Endothelial cell of umbilical vein (primary cell): ENCODE data around the gene MBD6. TPM values are rescaled to one million over a fixed set of nuclear protein-coding genes. Genes with fewer than 3 reads are reported as not detected.
A peak's percentile ranks its signal among the peaks of the same experiment; 100 is the strongest.

Source experiments
- BruUV-seq: library from RNA; stranded (reverse); fragments of 400-500 nt; replicated peaks from 2 replicates; lab custom pipeline; 2021; lab: Mats Ljungman, UMichigan
- CTCF ChIA-PET: fragments of 300-600, 350-600 bp; sonication (Branson Sonifier 250); formaldehyde crosslinking; loops from one replicate; lab custom pipeline; 2021; ENCODE audit warnings: antibody characterized with exemption, inconsistent platforms; lab: Charles Lee
- POLR2A ChIA-PET: fragments of 300-600, 350-600 bp; sonication (Branson Sonifier 250); formaldehyde crosslinking; loops from one replicate; lab custom pipeline; 2021; ENCODE audit warnings: antibody characterized with exemption, inconsistent platforms; lab: Charles Lee
- DNase-seq: peaks from one replicate; pipeline ENCODE4 v3.0.0-alpha.2; 2011; ENCODE audit warnings: low read depth, low spot score
- FAIRE-seq: peaks from 2 replicates; lab custom pipeline; 2011; peaks lifted over from hg19 to GRCh38; lab: Jason Lieb, UNC
- H2AFZ ChIP-seq: 2 replicates; pipeline ENCODE4 v1.6.0; 2012; ENCODE audit warnings: low read depth, low read length, control low read depth, inconsistent platforms
- H3K27ac ChIP-seq: 2 replicates; pipeline ENCODE4 v1.5.1; 2011; ENCODE audit warnings: low read depth, mild to moderate bottlenecking, control low read depth, low read length, moderate library complexity; ENCODE audit not compliant: insufficient read depth
- H3K27me3 ChIP-seq, 2 experiments: 2 replicates each; pipeline versions ENCODE4 v1.6.0 to v1.6.1; 2011; ENCODE audit warnings: low read length in 2 of 2, mixed read lengths in 1 of 2; ENCODE audit not compliant: control insufficient read depth in 2 of 2, insufficient read depth in 2 of 2
- H3K36me3 ChIP-seq, 2 experiments: 2 replicates in 1 of 2; 3 replicates in 1 of 2; pipeline ENCODE4 v1.5.1; 2011; ENCODE audit warnings: low read length in 2 of 2, mild to moderate bottlenecking in 1 of 2, moderate library complexity in 1 of 2; ENCODE audit not compliant: control insufficient read depth in 2 of 2, insufficient read depth in 2 of 2; ENCODE audit errors: extremely low read depth in 1 of 2
- H3K4me1 ChIP-seq: 3 replicates; pipeline ENCODE4 v1.5.1; 2011; ENCODE audit warnings: mild to moderate bottlenecking, low read length; ENCODE audit not compliant: control insufficient read depth, insufficient read depth; ENCODE audit errors: extremely low read depth
- H3K4me2 ChIP-seq: 2 replicates; pipeline ENCODE4 v1.6.1; 2011; ENCODE audit warnings: low read length, control low read depth, mixed read lengths; ENCODE audit not compliant: insufficient read depth
- H3K4me3 ChIP-seq, 3 experiments: fragments of 200-600 bp in 1 of 3; sonication (generic), shearing (Covaris generic) in 1 of 3; replicated peaks in 1 of 3; 2 replicates each; pipeline ENCODE4 v1.5.1; 2011 to 2016; ENCODE audit warnings: control low read depth in 3 of 3, low read length in 3 of 3, mild to moderate bottlenecking in 2 of 3, inconsistent platforms in 1 of 3, low read depth in 1 of 3, moderate library complexity in 1 of 3; ENCODE audit not compliant: insufficient read depth in 1 of 3
- H3K79me2 ChIP-seq: 2 replicates; pipeline ENCODE4 v1.6.0; 2012; ENCODE audit warnings: low read length, inconsistent platforms; ENCODE audit not compliant: control insufficient read depth, insufficient read depth
- H3K9ac ChIP-seq: replicated peaks from 2 replicates; pipeline ENCODE3; 2011; ENCODE audit warnings: low read length, control low read depth; ENCODE audit not compliant: insufficient read depth; ENCODE audit errors: extremely low read depth
- H3K9me1 ChIP-seq: replicated peaks from 3 replicates; pipeline ENCODE4 v1.6.0; 2011; ENCODE audit warnings: mild to moderate bottlenecking, low read length; ENCODE audit not compliant: control insufficient read depth, insufficient read depth; ENCODE audit errors: extremely low read depth
- H3K9me3 ChIP-seq: replicated peaks from 2 replicates; pipeline ENCODE4 v1.5.1; 2012; ENCODE audit warnings: low read length, inconsistent platforms; ENCODE audit not compliant: control insufficient read depth, insufficient read depth
- H4K20me1 ChIP-seq: replicated peaks from 2 replicates; pipeline ENCODE3; 2011; ENCODE audit warnings: mild to moderate bottlenecking, low read length; ENCODE audit not compliant: control insufficient read depth, insufficient read depth; ENCODE audit errors: extremely low read depth
- FOS ChIP-seq: IDR thresholded peaks from 2 replicates; pipeline ENCODE4 v1.6.1; 2011; ENCODE audit warnings: mild to moderate bottlenecking, low read length, moderate library complexity, borderline replicate concordance; ENCODE audit not compliant: insufficient read depth
- MYC ChIP-seq: IDR thresholded peaks from one replicate; pipeline ENCODE4 v1.6.1; 2011; ENCODE audit warnings: mild to moderate bottlenecking, low read depth, low read length
- POLR2AphosphoS5 ChIP-seq: IDR thresholded peaks from 2 replicates; pipeline ENCODE4 v1.6.1; 2012; ENCODE audit warnings: low read depth, mild to moderate bottlenecking, control low read depth, low read length, moderate library complexity; ENCODE audit not compliant: insufficient read depth
- dilution Hi-C: fragments of 300-500 bp; cut with MboI; formaldehyde crosslinking; loops from one replicate; pipeline ENCODE4 v1.15.0; 2019; ENCODE audit warnings: low sequenced_read_pairs; ENCODE audit not compliant: extremely low pct_ligation_motif_present
- intact Hi-C: fragments of 100-400 bp; cut with micrococcal nuclease; formaldehyde crosslinking; loops from one replicate; pipeline ENCODE4 v1.10.0; 2022
- polyA plus RNA-seq, 4 experiments: library from polyadenylated mRNA; depleted of rRNA in 3 of 4; stranded (reverse) in 3 of 4; unstranded in 1 of 4; fragments of >200 nt; gene quantifications; 2 replicates each; pipeline versions ENCODE4 v1.2.1 to v1.2.3, GENCODE V29; 2011 to 2012; ENCODE audit warnings: missing spikeins in 1 of 4
- total RNA-seq: library from RNA; stranded (reverse); gene quantifications from 2 replicates; pipeline ENCODE4 v1.2.3, GENCODE V29; 2021
- TF ChIP-seq, protein P1 (sequence below): IDR thresholded peaks from 2 replicates; pipeline ENCODE4 v1.6.1; 2011; ENCODE audit not compliant: insufficient read depth, insufficient read length
- TF ChIP-seq, protein P2 (sequence below), 2 donors: IDR thresholded peaks; 1 replicate in 1 of 2; 2 replicates in 1 of 2; pipeline ENCODE4 v1.5.1; 2011; ENCODE audit warnings: low read length in 2 of 2, mild to moderate bottlenecking in 2 of 2, moderate library complexity in 2 of 2, control low read depth in 1 of 2, inconsistent platforms in 1 of 2, low read depth in 1 of 2; ENCODE audit not compliant: insufficient read depth in 1 of 2; ENCODE audit errors: extremely low read depth in 1 of 2

Gene MBD6
- total and polyA plus RNA-seq, 2 donors (not counting 3 experiments of a cell fraction or from before 2014, with no cell fraction given): 10.6 to 95.2 TPM

DNA sequence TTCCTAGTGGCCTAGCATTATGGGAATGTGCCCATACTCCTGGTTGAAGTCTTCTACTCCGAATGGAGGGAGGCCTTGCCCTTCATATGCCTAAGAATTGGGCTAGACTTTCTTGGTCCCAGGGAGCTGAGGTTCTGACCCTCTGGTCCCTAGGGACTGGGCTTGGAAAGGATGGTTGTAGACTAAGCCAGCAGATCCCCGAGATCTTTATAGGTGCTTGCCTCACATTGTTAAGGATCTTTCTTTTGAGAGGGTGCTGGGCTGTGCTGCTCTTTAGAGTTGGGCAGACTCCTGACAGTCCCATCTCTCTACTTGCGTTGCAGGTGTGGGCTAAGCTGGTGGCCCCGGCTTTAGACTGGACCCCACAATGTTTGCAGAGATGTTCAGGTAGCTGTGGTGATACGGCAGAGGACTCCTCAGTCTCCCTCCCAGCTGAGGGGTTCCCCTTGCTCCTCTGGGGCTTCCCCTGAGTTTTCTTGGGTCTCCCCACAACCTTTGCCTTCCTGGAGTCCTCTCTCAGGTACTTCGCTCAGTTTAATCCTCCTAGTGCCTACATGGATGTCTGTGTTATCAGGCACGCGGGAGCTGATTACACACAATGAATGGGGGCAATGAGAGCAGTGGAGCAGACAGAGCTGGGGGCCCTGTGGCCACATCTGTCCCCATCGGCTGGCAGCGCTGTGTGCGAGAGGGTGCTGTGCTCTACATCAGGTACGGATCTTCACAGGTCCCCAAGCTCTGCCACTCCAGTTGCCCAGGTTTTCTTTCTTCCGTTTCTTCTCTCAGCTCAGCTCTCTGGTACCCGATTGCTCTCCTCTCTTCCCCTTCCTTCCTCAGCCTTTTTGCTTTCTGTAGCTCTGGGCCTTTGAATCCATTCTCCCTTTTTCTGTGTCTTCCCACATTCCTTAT is 1.3 kb downstream of the MBD6 start:
- Histone ChIP-seq H3K4me3 (peak overlapping the region; percentile 47 to 83 (median 50)), H4K20me1 (no peaks in the 10 kb centered on the region), H3K27me3 (no peaks in the 10 kb centered on the region), H3K36me3 (peaks cover 7 to 30% of the 10 kb centered on the region in 2 experiments), H2AFZ (no peak overlapping the region), H3K79me2 (peaks cover 32% of the 10 kb centered on the region), H3K4me2 (peak overlapping the region; percentile 81), H3K9me3 (no peaks in the 10 kb centered on the region), H3K9ac (peak overlapping the region; percentile 75), H3K27ac (peak overlapping the region; percentile 27), H3K4me1 (peaks cover 30% of the 10 kb centered on the region), H3K9me1 (no peaks in the 10 kb centered on the region)
- TF ChIP-seq FOS (no peak), POLR2AphosphoS5 (no peak), MYC (no peak)
- TF ChIP-seq, protein P1, sequence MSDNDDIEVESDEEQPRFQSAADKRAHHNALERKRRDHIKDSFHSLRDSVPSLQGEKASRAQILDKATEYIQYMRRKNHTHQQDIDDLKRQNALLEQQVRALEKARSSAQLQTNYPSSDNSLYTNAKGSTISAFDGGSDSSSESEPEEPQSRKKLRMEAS: no peak
- TF ChIP-seq, protein P2, sequence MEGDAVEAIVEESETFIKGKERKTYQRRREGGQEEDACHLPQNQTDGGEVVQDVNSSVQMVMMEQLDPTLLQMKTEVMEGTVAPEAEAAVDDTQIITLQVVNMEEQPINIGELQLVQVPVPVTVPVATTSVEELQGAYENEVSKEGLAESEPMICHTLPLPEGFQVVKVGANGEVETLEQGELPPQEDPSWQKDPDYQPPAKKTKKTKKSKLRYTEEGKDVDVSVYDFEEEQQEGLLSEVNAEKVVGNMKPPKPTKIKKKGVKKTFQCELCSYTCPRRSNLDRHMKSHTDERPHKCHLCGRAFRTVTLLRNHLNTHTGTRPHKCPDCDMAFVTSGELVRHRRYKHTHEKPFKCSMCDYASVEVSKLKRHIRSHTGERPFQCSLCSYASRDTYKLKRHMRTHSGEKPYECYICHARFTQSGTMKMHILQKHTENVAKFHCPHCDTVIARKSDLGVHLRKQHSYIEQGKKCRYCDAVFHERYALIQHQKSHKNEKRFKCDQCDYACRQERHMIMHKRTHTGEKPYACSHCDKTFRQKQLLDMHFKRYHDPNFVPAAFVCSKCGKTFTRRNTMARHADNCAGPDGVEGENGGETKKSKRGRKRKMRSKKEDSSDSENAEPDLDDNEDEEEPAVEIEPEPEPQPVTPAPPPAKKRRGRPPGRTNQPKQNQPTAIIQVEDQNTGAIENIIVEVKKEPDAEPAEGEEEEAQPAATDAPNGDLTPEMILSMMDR (IDR thresholded peaks at IDR 0.05; ENCODE audit: extremely low read depth in 1 of 2, insufficient read depth in 1 of 2, low read depth in 1 of 2, low read length in 2 of 2): no peak
- DNase-seq: no peak
- BruUV-seq: no TSS peak
- ChIA-PET CTCF (interaction anchor here (1.1 to 1.5 kb wide), 3 partner anchors 23 to 109 kb away, joined by 3 to 6 read pairs (median 5); partner anchors contain the start of genes B4GALNT1 and DCTN2), POLR2A (interaction anchor here (0.9 kb wide), 2 partner anchors 20 to 22 kb away, joined by 5 to 8 read pairs; no protein-coding TSS in a partner anchor)
- dilution Hi-C loops: no loop called here
- intact Hi-C loops: loop anchor here (5.0 kb wide), 1 partner anchor 37 kb away; the partner anchor contains the start of gene MARS1
- no peak for FAIRE-seq
